Activated CD4-positive, alpha-beta T cell treated with anti-CD3 and anti-CD28 coated beads for 24 hours (primary cell): Measurements from ENCODE around the gene TCEAL9.
A peak's percentile ranks its signal among the peaks of the same experiment; 100 is the strongest.
"Not testable (repeated sequence)": the region's sequence is repeated elsewhere in the genome, so short reads cannot be mapped to it uniquely, and the experiment has no call there.

Experiments used
- DNase-seq, 2 donors: peaks; one replicate each; pipeline ENCODE4 v3.0.0-alpha.2; 2020; ENCODE audit warnings: low read depth in 2 of 2

Gene TCEAL9

DNA sequence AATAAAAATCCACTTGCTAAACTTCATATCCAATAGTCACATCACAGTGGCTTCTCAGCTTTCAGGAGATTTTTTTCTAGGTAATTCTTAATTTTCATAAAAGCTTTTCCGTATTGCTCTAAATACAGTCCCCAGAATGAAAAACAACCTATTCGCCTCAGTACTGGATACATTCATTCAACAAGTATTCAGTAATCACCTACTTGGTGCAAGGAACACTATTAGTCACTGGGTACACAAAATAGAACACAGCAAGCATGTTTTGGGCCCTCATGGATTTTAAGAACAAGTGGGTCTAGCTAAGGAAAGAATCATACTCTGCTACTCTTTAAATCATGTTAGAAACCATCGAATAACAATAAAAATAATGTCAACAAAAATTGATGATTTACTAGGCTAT is 17.3 kb downstream of the TCEAL9 start:
- no peak for DNase-seq

DNA sequence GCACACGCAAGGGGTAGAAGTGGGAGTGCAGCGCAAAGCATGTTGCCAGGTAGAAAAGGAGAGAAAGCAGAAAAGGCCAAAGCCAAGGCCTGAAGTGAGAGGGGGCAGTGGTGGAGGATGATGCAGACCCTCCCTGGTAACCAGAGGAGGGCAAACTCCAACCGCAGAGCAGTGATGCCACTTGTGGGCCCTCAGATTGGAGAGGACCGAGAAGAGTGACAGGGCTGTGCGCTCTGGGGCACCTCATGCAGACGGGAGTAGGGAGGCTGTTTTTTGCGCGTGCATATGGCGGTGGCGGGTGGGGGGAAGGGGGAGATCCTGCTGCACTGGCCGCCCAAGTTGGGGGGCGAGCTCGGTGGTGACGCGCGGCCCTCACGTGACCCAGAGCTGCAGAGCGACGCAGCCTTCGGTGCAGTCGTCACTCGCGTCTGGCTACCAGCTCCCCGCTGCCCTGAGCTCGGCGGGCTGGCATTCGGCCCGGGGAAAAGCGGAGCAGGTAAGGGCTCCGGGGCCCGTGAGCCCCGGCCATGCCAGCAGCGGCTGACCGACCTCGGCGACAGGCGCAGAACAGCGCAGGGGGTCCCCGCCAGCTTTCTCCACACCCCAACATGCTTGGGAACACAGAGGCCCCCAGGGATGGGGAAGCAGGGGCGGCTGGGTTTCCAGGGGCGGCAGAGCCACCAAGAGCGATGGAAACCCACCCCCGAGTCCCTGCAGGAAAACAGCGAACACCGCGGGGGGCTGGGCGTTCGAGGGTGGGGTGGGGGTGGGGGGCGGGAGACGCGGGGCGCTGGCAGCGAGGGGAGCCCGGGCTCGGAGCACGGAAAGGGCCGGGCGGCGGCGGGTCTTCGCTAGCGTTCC is 20.0 kb downstream of the TCEAL9 start, which contains the start of gene BEX3:
TSS of gene BEX3 (plus strand) at position 421 of the 861 bp plus-strand sequence. CDS start 984 bp downstream, outside the sequence.
- DNase-seq = peak in 1 of 2 donors; percentile 6

DNA sequence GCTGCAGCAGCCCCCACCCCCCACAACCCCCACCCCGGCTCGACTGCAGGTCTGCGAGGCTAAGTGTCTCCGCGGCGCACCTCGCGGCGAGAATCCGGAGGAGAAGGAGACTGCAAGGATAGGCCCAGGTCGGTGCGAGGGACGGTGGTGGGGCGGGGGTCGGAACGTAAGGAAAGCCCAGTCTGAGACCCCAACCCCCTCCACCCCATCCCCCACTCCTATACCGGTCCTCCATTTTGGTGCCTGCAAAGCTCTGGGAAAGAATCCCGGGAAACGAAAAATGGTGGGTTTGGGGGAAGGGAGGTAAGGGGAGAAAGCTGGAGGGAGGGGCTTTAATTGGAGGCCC is 20.6 kb downstream of the TCEAL9 start:
- DNase-seq = peak in 1 of 2 donors; percentile 1

DNA sequence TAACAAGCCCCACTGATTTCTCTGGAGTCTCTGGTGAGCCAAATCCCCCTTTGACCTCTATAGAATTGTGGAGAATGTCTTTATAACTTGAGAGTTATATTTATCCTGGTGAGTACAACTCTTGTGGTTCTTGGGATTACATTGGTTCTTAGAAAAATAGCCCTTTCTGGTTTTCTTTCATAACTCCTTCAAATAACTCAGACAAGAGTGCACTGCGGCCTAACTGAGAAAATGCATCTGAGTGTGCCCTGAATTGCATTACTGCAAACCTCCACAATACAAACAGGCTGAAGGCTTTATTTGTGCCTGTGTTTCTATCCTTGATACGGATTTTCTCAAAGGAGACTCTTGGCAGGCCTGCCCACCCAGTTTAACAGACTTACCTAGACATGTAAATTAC is 22.7 kb downstream of the TCEAL9 start:
- no peak for DNase-seq

DNA sequence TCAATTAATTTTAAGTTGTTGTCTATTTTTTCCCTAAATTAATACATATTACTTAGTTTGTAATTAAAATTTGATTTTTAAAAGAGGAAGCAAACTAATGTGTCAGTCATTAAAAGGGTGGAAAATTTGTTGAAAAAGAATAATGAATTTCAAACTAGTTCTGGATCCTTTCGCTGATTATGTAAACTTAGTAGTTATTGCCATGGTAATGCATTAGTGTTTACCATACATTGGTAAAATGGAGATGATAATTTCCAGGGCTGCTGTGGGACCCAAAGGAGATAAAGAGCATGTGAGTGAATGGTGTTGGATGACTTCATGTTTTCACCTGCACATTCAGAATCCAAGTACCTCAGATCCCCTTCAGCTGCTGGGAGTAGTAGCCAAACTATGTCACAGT is 26.6 kb downstream of the TCEAL9 start:
- DNase-seq = no peak

DNA sequence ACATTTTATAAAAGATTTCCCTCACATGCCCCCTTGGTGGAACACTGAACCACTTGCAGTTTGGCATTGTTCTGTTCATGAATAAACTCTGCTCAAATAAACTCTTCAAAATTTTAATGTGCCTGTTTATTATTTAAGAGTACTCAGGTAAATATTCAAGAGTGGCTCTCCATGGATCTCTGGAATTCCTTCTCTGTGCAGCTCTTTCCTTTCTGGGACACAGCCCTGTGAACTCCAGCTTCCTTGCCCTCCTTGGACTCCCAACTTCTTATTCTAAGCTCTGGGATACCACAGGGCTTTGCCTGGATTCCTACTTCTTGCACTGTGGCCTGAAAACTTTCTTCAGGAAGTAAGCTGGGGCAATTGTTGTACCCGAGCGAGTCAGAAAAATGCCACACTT is 28.4 kb downstream of the TCEAL9 start:
- no peak for DNase-seq

DNA sequence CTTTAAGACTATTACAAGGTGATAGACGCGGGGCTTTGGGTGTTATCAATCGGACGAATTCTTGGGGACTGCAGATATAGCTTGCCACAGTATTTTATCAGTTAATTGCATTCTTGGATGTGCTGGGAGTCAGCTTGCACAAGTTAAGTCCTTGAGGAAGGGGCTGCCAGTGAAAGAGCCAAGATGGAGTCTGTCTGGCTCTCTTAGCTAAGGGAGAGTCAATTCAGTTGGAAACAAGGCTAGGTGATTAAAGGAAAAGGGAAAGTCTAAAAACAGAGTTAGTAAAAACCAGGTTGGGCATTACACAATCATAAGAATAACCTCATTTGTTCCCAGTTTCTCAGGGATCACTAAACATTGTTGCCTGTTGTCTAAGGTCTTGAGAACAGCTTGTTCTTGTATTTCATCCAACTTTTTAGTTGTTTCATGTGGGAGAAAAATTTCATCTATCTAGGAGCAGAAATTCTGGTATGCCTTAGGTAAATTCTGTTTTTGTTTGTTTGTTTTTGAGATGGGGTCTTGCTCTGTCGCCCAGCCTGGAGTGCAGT is 29.1 kb downstream of the TCEAL9 start:
- DNase-seq = not testable (repeated sequence)

DNA sequence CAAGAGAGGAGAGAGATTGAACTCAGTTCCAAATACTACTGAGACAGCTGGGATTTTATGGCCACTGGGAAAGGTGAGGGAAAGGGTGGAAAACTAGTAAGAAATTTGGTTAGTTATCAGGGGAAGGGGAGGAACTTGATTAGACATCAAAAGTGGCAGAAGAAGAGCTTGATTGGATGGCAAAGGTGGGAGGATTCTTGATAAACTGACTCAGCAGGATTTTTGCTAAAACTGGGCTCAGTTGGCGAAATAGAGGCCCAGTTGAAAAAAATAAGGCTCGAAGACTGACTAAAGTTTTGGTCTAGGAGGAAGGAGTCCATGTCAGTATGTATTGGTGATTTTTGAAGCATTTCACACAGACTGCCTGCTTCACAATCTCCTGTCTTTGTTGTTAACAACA is 30.0 kb downstream of the TCEAL9 start:
- no peak for DNase-seq

DNA sequence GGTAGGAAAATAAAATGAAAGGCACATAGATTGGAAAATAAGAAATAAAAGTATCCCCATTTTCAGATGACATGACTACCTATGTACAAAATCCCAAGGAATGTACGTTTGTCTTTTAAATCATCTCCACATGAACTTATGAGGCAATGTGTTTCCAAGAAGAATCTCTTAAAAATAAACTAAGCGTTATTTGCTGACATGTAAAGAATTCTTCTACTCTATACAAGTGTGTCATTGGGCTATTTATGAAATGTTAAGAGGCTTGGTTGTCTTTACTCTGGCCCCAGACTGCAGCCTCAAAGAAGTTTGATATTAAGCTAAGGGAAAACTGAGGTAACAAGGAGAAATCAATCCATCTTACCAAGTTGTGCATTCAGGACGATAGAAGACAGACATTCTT is 37.2 kb downstream of the TCEAL9 start:
- DNase-seq = no peak

DNA sequence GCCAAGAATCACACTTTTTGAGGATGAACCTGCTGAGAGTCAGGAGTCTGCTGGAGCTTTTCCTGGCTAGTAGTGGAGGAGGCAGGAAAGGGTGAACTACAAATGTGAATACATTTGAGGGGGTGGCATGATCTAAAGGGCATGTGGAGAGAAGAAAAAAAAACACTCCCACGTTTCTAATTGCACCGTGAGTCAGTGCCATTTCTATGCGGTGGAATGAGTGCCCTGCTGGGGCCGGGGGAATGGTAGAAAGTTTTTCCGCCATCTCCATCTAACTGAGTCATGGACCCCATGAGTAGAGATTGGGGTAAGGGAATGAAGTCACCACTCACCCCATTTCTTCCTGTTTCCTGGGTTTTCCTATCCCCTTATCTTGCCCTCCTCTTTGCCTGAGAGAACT is 39.9 kb downstream of the TCEAL9 start:
- DNase-seq = no peak

DNA sequence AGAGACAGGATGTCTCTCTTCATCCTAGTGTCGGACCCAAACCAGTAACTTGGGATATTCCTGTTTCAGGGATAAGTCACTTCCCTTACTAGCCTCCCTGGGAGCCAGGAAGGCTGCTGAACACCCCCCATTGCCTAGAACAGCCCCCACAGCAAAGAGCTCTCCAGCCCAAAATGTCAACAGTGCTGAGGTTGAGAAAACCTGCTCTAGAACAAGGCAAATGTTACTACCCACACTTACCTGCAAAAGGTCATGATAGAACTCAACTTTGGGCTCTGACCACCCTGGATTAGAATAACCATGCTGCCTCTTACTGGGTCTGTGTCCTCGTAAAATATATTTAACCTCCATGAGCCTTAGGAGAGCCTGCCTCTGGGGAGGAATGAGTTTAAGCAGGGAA is 40.4 kb downstream of the TCEAL9 start:
- no peak for DNase-seq

DNA sequence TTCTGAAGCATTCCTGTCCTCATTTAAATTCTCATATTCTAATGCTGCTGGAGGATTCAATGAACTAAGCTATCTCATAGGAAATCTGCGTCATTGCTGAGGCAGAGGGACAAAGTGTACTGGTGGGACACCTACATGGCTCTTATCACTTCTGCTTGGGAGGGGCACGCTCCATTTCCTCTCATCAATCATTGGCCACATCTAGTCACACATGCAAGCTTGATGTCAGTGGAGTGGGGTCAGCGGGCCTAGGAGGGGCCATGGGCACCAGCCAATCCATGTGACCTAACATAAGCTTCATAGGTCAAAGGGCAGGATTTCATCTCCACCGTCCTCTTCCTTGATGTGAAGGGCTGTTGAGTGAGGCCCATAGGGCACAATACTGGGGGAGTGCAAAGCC is 41.4 kb downstream of the TCEAL9 start:
- DNase-seq = no peak

DNA sequence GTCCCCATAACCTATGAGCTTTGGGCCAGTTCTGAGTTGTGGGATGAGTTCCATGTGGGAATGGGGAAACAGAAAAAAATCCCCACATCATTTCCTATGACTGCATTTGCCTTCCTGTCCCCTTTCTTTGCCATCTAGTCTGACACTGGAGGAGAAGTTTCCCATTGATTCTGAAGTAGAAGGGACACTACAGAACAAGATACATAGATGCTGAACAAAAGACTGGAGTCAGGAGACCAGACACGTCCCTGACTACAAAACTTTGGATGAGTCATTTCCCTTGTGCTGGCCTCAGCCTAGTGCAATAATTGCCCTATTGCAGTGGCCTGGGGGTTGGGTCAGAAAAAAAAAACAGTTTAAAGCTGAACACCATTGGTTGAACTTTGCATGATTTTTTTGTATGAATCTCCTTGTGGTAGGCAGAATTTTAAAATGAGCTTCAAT is 42.1 kb downstream of the TCEAL9 start:
- DNase-seq = no peak

DNA sequence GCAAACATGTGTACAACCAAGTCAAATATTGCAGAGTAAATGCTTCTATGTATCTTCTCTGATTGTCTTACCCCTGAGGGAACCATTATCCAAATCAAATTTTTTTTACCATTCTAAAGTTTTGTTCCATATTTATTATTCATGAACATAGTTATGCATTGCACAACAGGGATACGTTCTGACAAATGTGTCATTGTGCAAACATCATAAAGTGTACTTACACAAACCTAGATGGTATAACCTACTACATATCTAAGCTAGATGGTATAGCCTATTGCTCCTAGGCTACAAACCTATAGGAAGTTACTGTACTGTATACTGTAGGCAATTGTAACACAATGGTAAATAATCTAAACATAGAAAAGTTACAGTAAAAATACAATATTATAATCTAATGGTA is 43.4 kb downstream of the TCEAL9 start:
- DNase-seq = no peak

DNA sequence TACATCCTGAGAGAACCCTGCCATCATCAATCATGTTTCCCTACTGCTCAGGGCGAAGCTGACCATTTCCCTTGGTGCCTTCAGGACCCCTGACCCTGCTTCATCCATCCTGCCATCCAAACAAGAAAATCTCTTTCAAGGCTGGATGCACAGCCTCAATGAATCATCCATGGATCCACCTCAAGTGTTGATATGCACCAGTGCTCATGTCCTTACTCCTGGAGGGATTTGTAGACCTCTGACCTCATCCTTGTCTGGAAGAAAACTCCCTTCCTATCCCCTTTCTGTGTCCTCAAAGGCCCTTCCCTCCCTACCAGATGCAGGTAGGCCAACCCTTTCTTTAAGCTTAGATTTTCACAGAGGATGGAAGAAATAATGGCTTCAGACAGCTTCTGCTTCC is 44.6 kb downstream of the TCEAL9 start:
- DNase-seq = no peak

DNA sequence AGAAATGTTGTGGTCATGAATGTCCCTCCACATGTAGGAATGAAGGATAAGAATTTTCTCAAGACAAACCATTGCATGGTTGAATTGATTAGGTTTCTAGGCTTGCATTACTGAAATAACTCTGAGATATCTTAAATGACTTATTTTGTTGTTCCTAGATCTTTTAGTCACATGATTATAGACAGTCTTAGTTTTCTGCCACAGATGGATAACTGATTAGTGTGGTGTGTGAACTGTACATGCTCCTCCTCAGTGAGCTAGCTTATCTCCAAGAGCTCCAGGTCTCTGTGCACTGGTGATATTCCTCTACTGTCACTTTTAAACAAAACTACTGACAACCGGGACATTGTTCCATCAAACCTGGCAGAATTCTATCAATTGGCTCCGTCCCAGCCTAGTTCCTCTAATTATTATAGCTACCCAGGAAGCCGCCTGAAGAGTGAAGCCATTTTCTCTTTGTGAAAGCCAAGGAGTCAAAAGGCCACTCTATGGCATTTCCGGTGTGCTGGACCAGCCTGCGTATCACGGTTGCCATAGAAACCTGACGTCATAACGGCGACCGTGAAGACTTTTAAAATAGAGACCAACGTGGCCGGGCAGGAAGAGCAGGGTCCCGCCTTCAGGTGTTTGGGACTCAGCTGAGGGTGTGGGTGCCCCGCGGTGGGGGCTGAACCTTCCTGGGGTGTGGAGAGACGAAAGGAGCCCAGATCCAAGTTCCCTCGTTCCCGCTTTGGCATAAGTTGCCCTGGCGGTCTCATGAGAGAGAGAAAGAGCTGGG is 48.1 kb downstream of the TCEAL9 start:
- peak in 1 of 2 donors; percentile 42 for DNase-seq

DNA sequence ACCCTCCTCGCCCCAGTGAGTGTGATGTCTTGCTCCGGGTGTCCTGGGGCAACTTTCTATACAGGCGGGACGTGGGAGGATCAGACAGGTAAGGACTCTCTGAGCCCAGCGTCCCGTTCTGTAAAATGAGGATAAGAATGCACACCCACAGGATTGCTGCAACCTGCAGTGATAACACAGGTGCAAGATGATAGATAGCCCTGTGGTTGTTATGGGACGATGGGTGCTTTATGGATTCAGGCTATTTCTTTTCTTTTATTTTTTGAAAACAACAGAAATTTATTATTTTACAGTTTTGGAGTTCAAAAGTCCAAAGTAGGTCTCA is 48.7 kb downstream of the TCEAL9 start:
- DNase-seq = no peak

DNA sequence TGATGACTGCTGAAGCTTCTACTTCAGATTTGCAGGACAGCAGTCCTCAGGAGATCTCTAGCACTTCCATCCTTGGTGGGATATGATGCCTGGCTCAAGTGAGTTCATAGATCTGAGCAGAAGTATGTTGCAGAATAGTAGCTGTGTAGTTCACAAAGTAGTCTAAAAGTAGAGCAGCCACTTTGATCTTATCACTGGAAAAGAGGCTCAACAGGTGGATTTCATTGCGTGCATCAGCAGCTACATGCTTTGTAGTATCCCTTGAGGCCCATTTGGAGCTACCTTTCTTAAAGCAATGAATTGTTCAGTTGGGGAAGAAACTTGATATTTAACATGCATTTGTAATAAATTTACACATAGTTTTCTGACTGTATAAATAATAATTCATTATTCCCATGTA is 50.0 kb downstream of the TCEAL9 start:
- DNase-seq = no peak

DNA sequence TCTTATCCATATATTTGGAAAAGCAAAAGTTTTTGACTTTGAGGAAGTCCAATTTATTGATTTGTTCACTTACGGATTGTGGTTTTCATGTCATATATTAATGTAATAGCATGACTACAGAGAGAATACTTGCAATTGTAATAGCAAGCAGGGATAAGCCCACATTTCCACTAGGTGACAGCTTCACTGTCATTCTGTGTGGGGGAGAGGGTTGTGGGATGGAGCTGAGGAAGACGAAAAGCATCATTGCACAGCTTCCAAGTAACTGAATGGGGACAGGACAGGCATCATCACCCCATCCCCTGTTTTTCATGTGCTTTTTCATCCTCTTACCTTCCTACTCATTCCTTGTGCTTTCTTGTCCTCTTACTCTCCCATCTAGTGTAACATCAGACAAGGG is 51.5 kb downstream of the TCEAL9 start:
- DNase-seq = no peak
